HEK293T (cell line): ENCODE data around the gene AWAT2.

ENCODE experiments used
- CTCF ChIA-PET: fragments of 350-600 bp; formaldehyde crosslinking; extraction: SDS; loops from one replicate; lab custom pipeline; 2021; ENCODE audit warnings: antibody characterized with exemption, inconsistent platforms; lab: Yijun Ruan, JAX
- POLR2A ChIA-PET: fragments of 350-600 bp; formaldehyde crosslinking; extraction: SDS; loops from one replicate; lab custom pipeline; 2020; ENCODE audit warnings: antibody characterized with exemption, inconsistent platforms; lab: Yijun Ruan, JAX
- DNase-seq: peaks from one replicate; pipeline ENCODE4 v3.0.0; 2012; ENCODE audit warnings: mixed read lengths; ENCODE audit errors: extremely low spot score
- ARNT ChIP-seq: fragments of 450-650 bp; IDR thresholded peaks from 2 replicates; pipeline ENCODE4 v1.6.1; 2017; ENCODE audit warnings: mild to moderate bottlenecking
- BHLHE40 ChIP-seq: fragments of 450-650 bp; IDR thresholded peaks from 2 replicates; pipeline ENCODE4 v1.6.1; 2016; ENCODE audit warnings: mild to moderate bottlenecking, moderate library complexity, borderline replicate concordance
- CTBP1 ChIP-seq: fragments of 450-650 bp; IDR thresholded peaks from 2 replicates; pipeline ENCODE4 v1.6.1; 2016; ENCODE audit warnings: borderline replicate concordance
- ELF4 ChIP-seq: fragments of 450-650 bp; IDR thresholded peaks from 2 replicates; pipeline ENCODE4 v1.6.1; 2017; ENCODE audit warnings: antibody characterized with exemption
- FOXA1 ChIP-seq: fragments of 450-650 bp; IDR thresholded peaks from 2 replicates; pipeline ENCODE4 v1.6.1; 2016; ENCODE audit warnings: mild to moderate bottlenecking
- FOXK2 ChIP-seq: fragments of 450-650 bp; IDR thresholded peaks from 2 replicates; pipeline ENCODE4 v1.6.1; 2016; ENCODE audit warnings: mild to moderate bottlenecking
- FOXM1 ChIP-seq: fragments of 450-650 bp; IDR thresholded peaks from 2 replicates; pipeline ENCODE4 v1.6.1; 2017; ENCODE audit warnings: mild to moderate bottlenecking, borderline replicate concordance
- HDGF ChIP-seq: fragments of 450-650 bp; IDR thresholded peaks from 2 replicates; pipeline ENCODE4 v1.6.1; 2017; ENCODE audit warnings: antibody characterized with exemption, borderline replicate concordance
- L3MBTL2 ChIP-seq: fragments of 450-650 bp; conservative IDR thresholded peaks from 2 replicates; pipeline ENCODE4 v1.6.1; 2016; ENCODE audit warnings: mild to moderate bottlenecking
- LEF1 ChIP-seq: fragments of 450-650 bp; IDR thresholded peaks from 2 replicates; pipeline ENCODE4 v1.6.1; 2017; ENCODE audit warnings: mild to moderate bottlenecking, borderline replicate concordance
- NFRKB ChIP-seq: fragments of 450-650 bp; IDR thresholded peaks from 2 replicates; pipeline ENCODE4 v1.6.1; 2016; ENCODE audit warnings: mild to moderate bottlenecking, moderate library complexity
- SP1 ChIP-seq: fragments of 450-650 bp; IDR thresholded peaks from 2 replicates; pipeline ENCODE4 v1.6.1; 2017
- SUZ12 ChIP-seq: fragments of 450-650 bp; IDR thresholded peaks from 2 replicates; pipeline ENCODE4 v1.6.1; 2016; ENCODE audit warnings: mild to moderate bottlenecking
- TARDBP ChIP-seq: fragments of 450-650 bp; IDR thresholded peaks from 2 replicates; pipeline ENCODE4 v1.6.1; 2016
- ZNF384 ChIP-seq: fragments of 450-650 bp; IDR thresholded peaks from 2 replicates; pipeline ENCODE4 v1.6.1; 2016
- TF ChIP-seq, protein P1 (sequence below): fragments of 450-650 bp; IDR thresholded peaks from 2 replicates; pipeline ENCODE4 v1.6.1; 2016

The AWAT2 gene, protein sequence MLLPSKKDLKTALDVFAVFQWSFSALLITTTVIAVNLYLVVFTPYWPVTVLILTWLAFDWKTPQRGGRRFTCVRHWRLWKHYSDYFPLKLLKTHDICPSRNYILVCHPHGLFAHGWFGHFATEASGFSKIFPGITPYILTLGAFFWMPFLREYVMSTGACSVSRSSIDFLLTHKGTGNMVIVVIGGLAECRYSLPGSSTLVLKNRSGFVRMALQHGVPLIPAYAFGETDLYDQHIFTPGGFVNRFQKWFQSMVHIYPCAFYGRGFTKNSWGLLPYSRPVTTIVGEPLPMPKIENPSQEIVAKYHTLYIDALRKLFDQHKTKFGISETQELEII

DNA sequence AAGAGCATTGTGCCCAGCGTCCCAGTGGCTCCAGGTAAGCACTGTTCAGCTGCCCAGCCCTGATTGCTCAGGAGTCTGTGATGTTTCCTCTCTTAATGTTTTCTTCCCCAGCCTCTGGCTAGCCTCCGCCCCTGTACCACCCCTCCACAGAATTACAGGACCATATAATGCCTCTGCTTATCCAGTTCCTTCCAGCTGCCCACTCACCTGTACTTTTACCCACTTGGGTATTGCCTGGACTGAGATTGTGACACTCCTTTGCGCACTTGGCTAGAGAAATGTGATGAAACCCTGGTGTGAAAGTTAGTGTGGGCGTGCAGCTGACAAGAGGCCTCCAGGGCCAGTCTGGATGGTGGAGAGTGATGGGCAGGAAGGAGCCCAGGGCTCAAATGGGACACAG, at the start of gene AWAT2:
TSS of gene AWAT2 (minus strand) at position 14 of the 400 bp plus-strand sequence. CDS start at position 8, 6 bp downstream.
- ChIA-PET POLR2A (no interaction called here), CTCF (interaction anchor here (0.6 kb wide), 1 partner anchor 17 kb away, joined by 3 read pairs; no protein-coding TSS in a partner anchor)
- DNase-seq, result no peak
- TF ChIP-seq NFRKB (no peak), ZNF384 (no peak), ARNT (no peak), ELF4 (no peak), FOXA1 (no peak), LEF1 (no peak), FOXM1 (no peak), CTBP1 (no peak), L3MBTL2 (no peak), HDGF (no peak), TARDBP (no peak), FOXK2 (no peak), SP1 (no peak), BHLHE40 (no peak), SUZ12 (no peak)
- TF ChIP-seq, protein P1, sequence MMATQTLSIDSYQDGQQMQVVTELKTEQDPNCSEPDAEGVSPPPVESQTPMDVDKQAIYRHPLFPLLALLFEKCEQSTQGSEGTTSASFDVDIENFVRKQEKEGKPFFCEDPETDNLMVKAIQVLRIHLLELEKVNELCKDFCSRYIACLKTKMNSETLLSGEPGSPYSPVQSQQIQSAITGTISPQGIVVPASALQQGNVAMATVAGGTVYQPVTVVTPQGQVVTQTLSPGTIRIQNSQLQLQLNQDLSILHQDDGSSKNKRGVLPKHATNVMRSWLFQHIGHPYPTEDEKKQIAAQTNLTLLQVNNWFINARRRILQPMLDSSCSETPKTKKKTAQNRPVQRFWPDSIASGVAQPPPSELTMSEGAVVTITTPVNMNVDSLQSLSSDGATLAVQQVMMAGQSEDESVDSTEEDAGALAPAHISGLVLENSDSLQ, result no peak

DNA sequence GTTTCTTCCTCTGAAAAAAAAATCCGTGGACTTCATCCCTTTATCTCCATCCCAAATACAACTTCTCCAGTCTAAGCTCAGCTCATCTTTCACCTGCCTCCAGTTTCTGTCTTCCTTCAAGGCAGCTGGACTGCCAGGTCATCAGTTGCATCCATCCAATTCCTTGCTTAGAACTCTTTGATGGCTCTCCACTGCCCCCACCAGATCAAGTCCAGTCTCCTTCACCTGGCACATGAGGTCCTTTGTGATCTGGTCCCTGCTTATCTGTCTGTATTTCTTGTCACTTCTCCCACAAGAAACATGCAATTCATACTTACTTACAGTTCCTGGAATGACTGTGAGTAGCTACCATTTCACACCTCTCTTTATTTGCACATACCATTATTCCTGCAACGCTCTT, 46.3 kb upstream of the AWAT2 start:
- DNase-seq, result peak; percentile 18
- CTCF ChIA-PET, result interaction anchor here (0.7 to 3.6 kb wide), 6 partner anchors 14 to 672 kb away, joined by 3 to 27 read pairs (median 5); no protein-coding TSS in a partner anchor
- TF ChIP-seq CTBP1 (no peak), HDGF (no peak), SUZ12 (no peak)
- POLR2A ChIA-PET, result no interaction called here

DNA sequence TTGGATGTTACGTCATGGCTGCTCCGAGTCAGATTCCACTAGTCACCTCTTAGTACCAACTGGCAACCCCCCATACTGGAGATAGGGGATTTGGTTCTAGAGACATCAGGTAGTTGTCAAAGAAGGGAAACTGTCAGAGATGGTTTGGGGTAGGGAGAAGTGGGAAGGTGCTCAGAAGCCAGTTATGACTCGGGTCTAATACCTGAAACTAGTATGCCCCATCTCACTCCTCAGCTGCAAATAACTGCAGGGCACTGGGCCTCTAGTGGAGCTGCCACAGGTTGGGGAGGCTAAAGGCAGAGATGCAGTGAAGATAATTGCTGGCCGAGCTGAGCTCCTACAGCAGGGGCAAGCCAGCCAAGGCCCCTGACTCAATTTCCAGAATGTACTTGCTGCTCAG, 42.5 kb upstream of the AWAT2 start:
- no peak for TF ChIP-seq FOXA1
- no peak for TF ChIP-seq ZNF384
- no peak for TF ChIP-seq BHLHE40
- TF ChIP-seq FOXK2, result no peak
- no peak for TF ChIP-seq ELF4
- no peak for TF ChIP-seq CTBP1
- POLR2A ChIA-PET, result no interaction called here
- CTCF ChIA-PET, result no interaction called here
- no peak for DNase-seq

DNA sequence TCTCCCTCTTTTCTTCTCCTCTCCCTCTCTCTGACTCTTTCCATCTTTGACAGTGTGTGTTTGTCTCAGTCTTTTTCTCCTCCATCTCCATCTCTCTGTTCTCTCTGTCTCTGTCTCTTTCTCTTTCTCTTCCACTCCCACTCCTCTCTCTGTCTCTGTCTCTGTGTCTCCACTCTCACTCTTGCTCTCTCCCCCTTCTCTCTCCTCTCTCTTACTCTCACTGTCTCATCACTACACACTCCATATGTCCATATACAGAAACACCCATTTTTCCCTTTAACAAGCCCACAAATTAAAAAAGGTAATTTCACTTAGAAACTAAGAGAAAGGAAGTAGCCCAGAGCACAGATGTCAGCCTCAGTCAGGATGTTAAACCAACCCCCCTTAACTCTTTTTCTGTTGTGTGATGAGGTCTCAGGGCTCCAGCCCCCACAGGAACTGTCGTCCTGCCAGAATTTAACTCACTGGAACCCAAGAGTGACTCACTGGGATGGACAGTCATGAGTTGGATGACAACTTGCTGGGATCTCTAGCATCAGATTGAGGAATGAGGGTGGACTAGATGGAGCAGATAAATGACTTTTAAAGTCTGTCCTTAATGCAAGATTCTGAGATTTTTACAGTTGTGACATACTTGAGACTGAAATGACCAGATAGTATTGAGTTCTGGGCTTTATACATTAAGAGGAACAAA, 40.0 kb upstream of the AWAT2 start:
- CTCF ChIA-PET, result interaction anchor here (0.6 kb wide), 1 partner anchor 552 kb away, joined by 3 read pairs; no protein-coding TSS in a partner anchor
- POLR2A ChIA-PET, result no interaction called here
- no peak for TF ChIP-seq TARDBP
- TF ChIP-seq FOXK2, result no peak
- TF ChIP-seq, protein P1, result no peak
- no peak for TF ChIP-seq ELF4
- no peak for TF ChIP-seq SP1
- TF ChIP-seq ZNF384, result no peak
- no peak for TF ChIP-seq FOXA1
- TF ChIP-seq FOXM1, result no peak
- no peak for DNase-seq

DNA sequence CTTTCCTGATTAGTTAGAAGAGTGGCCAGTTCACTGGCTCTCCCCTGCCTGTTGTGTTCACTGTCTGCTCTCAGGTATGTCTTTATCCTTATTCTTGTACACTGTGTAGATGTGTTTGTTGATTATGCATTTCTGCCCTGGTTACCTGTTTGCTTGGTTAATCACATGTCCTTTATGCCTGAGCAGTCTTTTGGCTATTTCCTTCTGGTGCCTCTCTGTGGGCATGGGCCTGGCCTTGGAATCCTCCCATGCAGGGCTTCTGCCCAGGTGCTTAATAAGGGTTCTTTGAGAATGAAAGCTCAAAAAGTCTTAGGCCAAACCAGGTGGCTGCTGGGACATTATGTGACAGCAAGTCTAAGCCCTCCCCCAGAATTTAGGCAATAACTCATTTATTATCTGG, 39.0 kb upstream of the AWAT2 start:
- CTCF ChIA-PET, result interaction anchor here (0.6 kb wide), 1 partner anchor 551 kb away, joined by 3 read pairs; no protein-coding TSS in a partner anchor
- TF ChIP-seq CTBP1, result no peak
- TF ChIP-seq ELF4, result no peak
- no peak for TF ChIP-seq FOXM1
- POLR2A ChIA-PET, result no interaction called here
- no peak for DNase-seq

DNA sequence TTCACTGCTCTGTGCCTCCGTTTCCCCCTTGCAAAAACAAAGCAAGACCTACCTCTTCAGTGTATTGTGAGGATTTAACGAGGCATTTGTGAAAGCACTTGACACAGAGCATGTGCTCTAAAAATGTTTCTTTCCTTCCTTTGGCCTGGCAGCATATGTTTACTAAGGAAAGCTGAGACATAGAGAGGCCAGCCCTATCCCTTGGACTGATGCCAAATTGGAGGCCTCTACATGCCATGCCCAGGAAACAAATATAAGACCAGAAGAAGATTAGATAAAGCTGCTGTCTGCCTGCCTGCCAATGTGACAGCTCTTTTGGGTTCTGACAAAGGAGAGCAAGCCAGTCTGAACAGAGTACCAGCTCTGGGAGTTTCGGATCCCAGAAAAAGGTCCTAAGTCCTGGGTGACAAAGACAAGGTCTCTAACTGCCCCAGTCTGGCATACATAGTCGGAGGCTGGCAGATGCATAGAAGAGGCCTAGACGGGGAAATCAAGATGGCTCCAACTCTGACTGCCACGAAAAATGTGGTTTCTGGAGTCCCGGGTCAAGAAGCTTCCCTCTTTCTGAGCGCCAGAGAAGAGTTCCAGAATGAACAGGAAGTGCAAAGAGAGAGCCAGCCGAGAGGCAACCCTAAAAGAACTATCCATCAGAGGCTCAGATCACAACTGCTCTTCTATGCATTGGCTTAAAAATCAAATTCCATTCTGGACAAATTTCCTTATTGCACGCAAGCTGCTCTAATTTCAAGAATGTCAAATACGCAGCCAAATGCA, 38.3 kb upstream of the AWAT2 start:
- DNase-seq, result no peak
- ChIA-PET CTCF (interaction anchor here (0.9 to 1.8 kb wide), 2 partner anchors 9 to 45 kb away, joined by 8 to 10 read pairs; partner anchors contain the start of gene IGBP1), POLR2A (no interaction called here)
- TF ChIP-seq ELF4 (no peak), SP1 (no peak), FOXK2 (no peak), L3MBTL2 (no peak), LEF1 (no peak), FOXM1 (no peak), FOXA1 (no peak), HDGF (no peak), ZNF384 (no peak), BHLHE40 (no peak), SUZ12 (no peak)
- TF ChIP-seq, protein P1, result no peak
